Activated CD8-positive, alpha-beta T cell treated with anti-CD3 and anti-CD28 coated beads, Interleukin-2, amount 10 ng/mL, durations not matched to agents 7 days and 5 days (primary cell): ENCODE measurements around the gene KIAA1958. TPM values are rescaled to one million over a fixed set of nuclear protein-coding genes. Genes with fewer than 3 reads are reported as not detected.

Experiments used
- ATAC-seq: fragments of 150-1000 bp; cut with Tn5 transposase; one replicate; pipeline ENCODE4 v1.10.0; 2021; ENCODE audit warnings: moderate library complexity
- CTCF ChIA-PET: fragments of 350-600 bp; sonication (Branson Sonifier 250); formaldehyde crosslinking; loops from one replicate; lab custom pipeline; 2021; ENCODE audit warnings: antibody characterized with exemption; lab: Charles Lee
- POLR2A ChIA-PET: fragments of 350-600 bp; sonication (Branson Sonifier 250); formaldehyde crosslinking; loops from one replicate; lab custom pipeline; 2021; ENCODE audit warnings: antibody characterized with exemption; lab: Charles Lee
- DNase-seq: peaks from one replicate; pipeline ENCODE4 v3.0.0-alpha.2; 2020
- H3K27ac Mint-ChIP-seq: one replicate; pipeline ENCODE4 v1.8.0; 2021; ENCODE audit warnings: mild to moderate bottlenecking, mixed read lengths
- H3K27me3 Mint-ChIP-seq: one replicate; pipeline ENCODE4 v1.8.0; 2021; ENCODE audit warnings: low read depth, mixed read lengths
- H3K36me3 Mint-ChIP-seq: one replicate; pipeline ENCODE4 v1.8.0; 2021; ENCODE audit warnings: low read depth, mixed read lengths
- H3K4me1 Mint-ChIP-seq: one replicate; pipeline ENCODE4 v1.8.0; 2021; ENCODE audit warnings: low read depth, mixed read lengths
- H3K4me3 Mint-ChIP-seq: one replicate; pipeline ENCODE4 v1.8.0; 2021; ENCODE audit warnings: mild to moderate bottlenecking, mixed read lengths
- H3K9me3 Mint-ChIP-seq: one replicate; pipeline ENCODE4 v1.8.0; 2022; ENCODE audit warnings: mixed read lengths; ENCODE audit not compliant: insufficient read depth
- total RNA-seq, 2 experiments: library from RNA; stranded (reverse); gene quantifications; one replicate each; pipeline ENCODE4 v1.2.3, GENCODE V29; 2021

The KIAA1958 gene, protein sequence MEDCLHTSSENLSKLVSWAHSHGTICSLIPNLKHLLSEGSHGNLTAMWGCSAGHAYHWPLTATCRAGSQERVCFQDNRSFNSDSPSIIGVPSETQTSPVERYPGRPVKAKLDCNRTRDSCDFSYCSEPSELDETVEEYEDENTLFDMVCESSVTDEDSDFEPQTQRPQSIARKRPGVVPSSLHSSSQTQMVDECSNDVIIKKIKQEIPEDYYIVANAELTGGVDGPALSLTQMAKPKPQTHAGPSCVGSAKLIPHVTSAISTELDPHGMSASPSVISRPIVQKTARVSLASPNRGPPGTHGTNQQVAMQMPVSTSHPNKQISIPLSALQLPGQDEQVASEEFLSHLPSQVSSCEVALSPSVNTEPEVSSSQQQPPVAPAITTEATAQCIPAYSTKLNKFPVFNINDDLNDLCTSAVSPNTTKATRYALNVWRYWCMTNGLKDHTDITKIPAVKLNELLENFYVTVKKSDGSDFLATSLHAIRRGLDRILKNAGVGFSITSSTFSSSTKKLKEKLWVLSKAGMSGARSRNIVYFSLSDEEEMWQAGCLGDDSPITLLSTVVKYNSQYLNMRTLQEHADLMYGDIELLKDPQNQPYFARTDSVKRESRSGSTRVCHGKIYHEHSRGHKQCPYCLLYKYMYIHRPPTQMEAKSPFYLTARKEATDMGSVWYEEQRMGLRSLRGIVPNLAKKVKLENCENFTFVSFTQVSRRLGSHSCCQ
- total RNA-seq: 10 to 100 TPM; 11.1 to 11.5 TPM

- Mint-ChIP-seq H3K4me3 (peak within 1 kb of the TSS; percentile 92), H3K27me3 (no peaks in the 10 kb centered on the region), H3K9me3 (no peaks in the 10 kb centered on the region), H3K36me3 (peaks cover 5% of the 10 kb centered on the region), H3K4me1 (peaks cover 36% of the 10 kb centered on the region), H3K27ac (peak within 1 kb of the TSS; percentile 96)
- DNase-seq (peak; percentile 92), ATAC-seq (peak; percentile 91)
- POLR2A ChIA-PET: interaction anchor here (0.6 to 3.2 kb wide), 9 partner anchors 9 to 889 kb away, joined by 3 to 22 read pairs (median 5); partner anchors contain the start of genes HSDL2, INIP and PTBP3
- CTCF ChIA-PET: interaction anchor here (1.3 to 2.9 kb wide), 3 partner anchors 43 to 232 kb away, joined by 5 to 13 read pairs (median 6); partner anchors contain the start of genes HSDL2 and INIP
Measured at GRCh38 chr9:112486221-112487007, at the start of gene KIAA1958. Gene KIAA1958, plus strand, starts transcription at chr9:112486827. Its CDS starts 87,254 bp downstream, at chr9:112574081.

DNA sequence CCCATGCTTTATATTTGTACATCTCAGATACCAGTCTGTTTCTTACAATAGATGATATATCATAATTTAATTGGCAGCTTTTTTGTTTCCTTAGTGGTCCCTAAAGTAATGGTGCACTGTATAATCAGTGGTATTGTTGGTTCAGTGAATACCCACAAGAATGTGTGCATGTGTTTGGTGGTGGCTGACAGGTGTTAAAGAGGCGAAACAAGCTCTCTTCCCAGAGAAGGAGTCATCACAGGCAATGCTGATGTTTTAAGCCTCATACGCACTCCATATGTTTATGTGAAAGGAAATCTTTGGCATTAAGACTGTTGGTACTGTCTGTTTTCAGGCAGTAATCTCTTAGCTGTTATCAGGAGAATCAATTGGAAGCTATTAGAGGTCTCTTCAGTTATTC is 49.2 kb upstream of the KIAA1958 start:
- POLR2A ChIA-PET: no interaction called here
- no peak for ATAC-seq

DNA sequence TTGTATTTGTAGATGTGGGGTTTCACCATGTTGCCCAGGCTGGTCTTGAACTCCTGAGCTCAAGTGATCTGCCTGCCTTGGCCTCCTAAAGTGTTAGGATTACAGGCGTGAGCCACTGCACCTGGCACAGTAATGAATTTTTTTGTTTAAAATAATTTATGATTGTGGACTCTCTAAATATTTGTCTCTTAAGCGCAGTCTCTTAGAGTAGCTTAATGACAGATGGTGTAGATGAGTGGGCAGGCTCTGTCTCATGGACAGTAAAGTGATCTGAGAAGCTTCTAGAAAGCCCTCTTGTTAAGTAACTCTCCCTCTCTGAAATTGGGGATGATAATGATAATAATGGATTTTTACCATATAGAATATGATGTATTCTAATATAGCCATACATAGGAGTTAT is 47.5 kb upstream of the KIAA1958 start:
- ATAC-seq: no peak
- H3K27me3 Mint-ChIP-seq: no peaks in the 10 kb centered on the region
- H3K9me3 Mint-ChIP-seq: no peaks in the 10 kb centered on the region
- H3K36me3 Mint-ChIP-seq: peaks cover 3% of the 10 kb centered on the region
- no peak for DNase-seq
- no peak overlapping the region for H3K4me3 Mint-ChIP-seq
- CTCF ChIA-PET: no interaction called here
- no peak overlapping the region for H3K27ac Mint-ChIP-seq
- POLR2A ChIA-PET: no interaction called here
- no peaks in the 10 kb centered on the region for H3K4me1 Mint-ChIP-seq

More for the DNA sequence above, 49.2 kb upstream of the KIAA1958 start:
- DNase-seq: no peak
- H3K9me3 Mint-ChIP-seq: no peaks in the 10 kb centered on the region
- CTCF ChIA-PET: interaction anchor here (1.4 kb wide), 1 partner anchor 281 kb away, joined by 3 read pairs; the partner anchor contains the start of gene INIP
- H3K4me3 Mint-ChIP-seq: no peak overlapping the region
- H3K4me1 Mint-ChIP-seq: no peaks in the 10 kb centered on the region
- no peaks in the 10 kb centered on the region for H3K27me3 Mint-ChIP-seq
- H3K36me3 Mint-ChIP-seq: peaks cover 5% of the 10 kb centered on the region
- H3K27ac Mint-ChIP-seq: no peak overlapping the region

GRCh38 chr9:112439825-112440224 is 46.8 kb upstream of the KIAA1958 start:
- DNase-seq (no peak), ATAC-seq (no peak)
- H3K9me3 Mint-ChIP-seq: no peaks in the 10 kb centered on the region
- H3K4me3 Mint-ChIP-seq: no peak overlapping the region
- H3K36me3 Mint-ChIP-seq: peaks cover 3% of the 10 kb centered on the region
- ChIA-PET CTCF (no interaction called here), POLR2A (no interaction called here)
- H3K27ac Mint-ChIP-seq: no peak overlapping the region
- H3K4me1 Mint-ChIP-seq: no peaks in the 10 kb centered on the region
- H3K27me3 Mint-ChIP-seq: no peaks in the 10 kb centered on the region

GRCh38 chr9:112443200-112443599 is 43.4 kb upstream of the KIAA1958 start:
- Mint-ChIP-seq H3K4me3 (no peak overlapping the region), H3K27me3 (no peaks in the 10 kb centered on the region), H3K4me1 (peaks cover 6% of the 10 kb centered on the region), H3K9me3 (no peaks in the 10 kb centered on the region), H3K36me3 (peaks cover 3% of the 10 kb centered on the region), H3K27ac (no peak overlapping the region)
- ATAC-seq (no peak), DNase-seq (peak; percentile 49)
- ChIA-PET CTCF (interaction anchor here (0.6 to 3.1 kb wide), 14 partner anchors 10 to 460 kb away, joined by 3 to 24 read pairs (median 4); partner anchors contain the start of genes INIP and KIAA1958), POLR2A (no interaction called here)

DNA sequence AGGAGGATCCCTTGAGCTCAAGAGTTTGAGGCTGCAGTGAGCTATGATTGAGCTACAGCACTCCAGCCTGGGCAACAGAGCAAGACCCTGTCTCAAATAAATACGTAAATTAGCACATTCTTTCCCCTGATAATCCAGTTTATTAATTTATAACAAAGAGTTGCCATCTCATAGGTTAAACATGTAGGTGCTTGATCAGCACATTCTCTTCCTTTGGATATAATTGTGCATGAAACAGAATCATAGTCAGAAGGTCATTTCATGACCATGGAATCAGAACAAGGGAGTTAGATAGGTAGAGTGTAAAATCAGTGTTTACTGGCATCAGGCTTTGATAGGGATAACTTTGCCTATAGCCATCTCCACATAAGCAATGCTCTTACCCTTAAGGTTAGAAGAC is 43.0 kb upstream of the KIAA1958 start:
- no peaks in the 10 kb centered on the region for H3K27me3 Mint-ChIP-seq
- CTCF ChIA-PET: interaction anchor here (0.6 to 3.1 kb wide), 13 partner anchors 10 to 459 kb away, joined by 3 to 24 read pairs (median 4); partner anchors contain the start of gene KIAA1958
- no peak overlapping the region for H3K27ac Mint-ChIP-seq
- H3K9me3 Mint-ChIP-seq: no peaks in the 10 kb centered on the region
- no peak for ATAC-seq
- H3K4me3 Mint-ChIP-seq: no peak overlapping the region
- no peak for DNase-seq
- peaks cover 6% of the 10 kb centered on the region for H3K4me1 Mint-ChIP-seq
- peaks cover 3% of the 10 kb centered on the region for H3K36me3 Mint-ChIP-seq
- POLR2A ChIA-PET: no interaction called here

GRCh38 chr9:112445196-112445595 is 41.4 kb upstream of the KIAA1958 start:
- ChIA-PET CTCF (interaction anchor here (1.2 to 3.1 kb wide), 3 partner anchors 12 to 348 kb away, joined by 4 to 24 read pairs (median 18); partner anchors contain the start of gene INIP), POLR2A (no interaction called here)
- Mint-ChIP-seq H3K36me3 (peaks cover 3% of the 10 kb centered on the region), H3K9me3 (no peaks in the 10 kb centered on the region), H3K27me3 (no peaks in the 10 kb centered on the region), H3K4me3 (no peak overlapping the region), H3K27ac (no peak overlapping the region), H3K4me1 (peaks cover 6% of the 10 kb centered on the region)
- DNase-seq: no peak
- no peak for ATAC-seq

- ChIA-PET CTCF (no interaction called here), POLR2A (no interaction called here)
- Mint-ChIP-seq H3K27me3 (no peaks in the 10 kb centered on the region), H3K36me3 (peaks cover 1% of the 10 kb centered on the region), H3K9me3 (no peaks in the 10 kb centered on the region), H3K27ac (no peak overlapping the region), H3K4me3 (no peak overlapping the region), H3K4me1 (peaks cover 9% of the 10 kb centered on the region)
- ATAC-seq: no peak
- DNase-seq: no peak
Measured at GRCh38 chr9:112446080-112446479, 40.5 kb upstream of the KIAA1958 start.

GRCh38 chr9:112446526-112446925 is 40.1 kb upstream of the KIAA1958 start:
- CTCF ChIA-PET: no interaction called here
- POLR2A ChIA-PET: no interaction called here
- Mint-ChIP-seq H3K4me3 (no peak overlapping the region), H3K36me3 (no peaks in the 10 kb centered on the region), H3K27ac (no peak overlapping the region), H3K9me3 (no peaks in the 10 kb centered on the region), H3K27me3 (no peaks in the 10 kb centered on the region), H3K4me1 (peaks cover 13% of the 10 kb centered on the region)
- DNase-seq (no peak), ATAC-seq (no peak)

GRCh38 chr9:112447283-112447761 is 39.3 kb upstream of the KIAA1958 start:
- CTCF ChIA-PET: no interaction called here
- no peaks in the 10 kb centered on the region for H3K27me3 Mint-ChIP-seq
- DNase-seq: no peak
- no peak overlapping the region for H3K4me3 Mint-ChIP-seq
- no peak for ATAC-seq
- H3K27ac Mint-ChIP-seq: no peak overlapping the region
- H3K9me3 Mint-ChIP-seq: no peaks in the 10 kb centered on the region
- no peaks in the 10 kb centered on the region for H3K36me3 Mint-ChIP-seq
- peaks cover 14% of the 10 kb centered on the region for H3K4me1 Mint-ChIP-seq
- POLR2A ChIA-PET: no interaction called here

GRCh38 chr9:112462855-112463254 is 23.8 kb upstream of the KIAA1958 start:
- peaks cover 4% of the 10 kb centered on the region for H3K9me3 Mint-ChIP-seq
- ChIA-PET CTCF (no interaction called here), POLR2A (no interaction called here)
- DNase-seq (no peak), ATAC-seq (no peak)
- H3K36me3 Mint-ChIP-seq: peaks cover 43% of the 10 kb centered on the region
- H3K4me1 Mint-ChIP-seq: peaks cover 2% of the 10 kb centered on the region
- no peak overlapping the region for H3K27ac Mint-ChIP-seq
- no peak overlapping the region for H3K4me3 Mint-ChIP-seq
- H3K27me3 Mint-ChIP-seq: no peaks in the 10 kb centered on the region
